Tibial nerve (tissue), 4 donors: ENCODE results near the gene AGPAT3.

Experiments
- EP300 ChIP-seq, 2 donors: sonication (generic); formaldehyde crosslinking; IDR thresholded peaks; one replicate each; pipeline ENCODE4 v1.6.1; 2017; ENCODE audit warnings: antibody characterized with exemption in 2 of 2, mild to moderate bottlenecking in 1 of 2
- POLR2A ChIP-seq, 2 donors: fragments of 450-650 bp; IDR thresholded peaks; one replicate each; pipeline ENCODE4 v1.6.1; 2017; ENCODE audit warnings: antibody characterized with exemption in 2 of 2, mild to moderate bottlenecking in 2 of 2, moderate library complexity in 2 of 2
- TF ChIP-seq, protein P1 (sequence below), 5 experiments: fragments of 200-600 bp in 3 of 5; fragments of 450-650 bp in 2 of 5; sonication (generic) in 3 of 5; IDR thresholded peaks; one replicate each; pipeline ENCODE4 v1.5.1; 2016 to 2019; ENCODE audit warnings: antibody characterized with exemption in 5 of 5, mild to moderate bottlenecking in 3 of 5, moderate library complexity in 2 of 5

DNA sequence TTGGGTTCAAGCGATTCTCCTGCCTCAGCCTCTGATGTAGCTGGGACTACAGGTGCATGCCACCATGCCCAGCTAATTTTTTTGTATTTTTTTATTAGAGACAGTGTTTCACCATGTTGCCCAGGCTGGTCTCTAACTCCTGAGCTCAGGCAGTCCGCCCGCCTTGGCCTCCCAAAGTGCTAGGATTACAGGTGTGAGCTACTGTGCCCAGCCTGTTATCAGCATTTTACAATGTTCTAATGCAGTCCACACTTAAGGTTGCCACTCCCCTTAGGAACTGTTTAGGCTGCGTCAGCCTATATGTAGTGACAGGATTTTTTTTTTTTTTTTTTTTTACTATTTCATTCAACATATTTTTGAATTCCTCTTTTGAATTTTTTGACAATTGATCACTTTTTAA is 30.2 kb downstream of the AGPAT3 start:
- TF ChIP-seq, protein P1, sequence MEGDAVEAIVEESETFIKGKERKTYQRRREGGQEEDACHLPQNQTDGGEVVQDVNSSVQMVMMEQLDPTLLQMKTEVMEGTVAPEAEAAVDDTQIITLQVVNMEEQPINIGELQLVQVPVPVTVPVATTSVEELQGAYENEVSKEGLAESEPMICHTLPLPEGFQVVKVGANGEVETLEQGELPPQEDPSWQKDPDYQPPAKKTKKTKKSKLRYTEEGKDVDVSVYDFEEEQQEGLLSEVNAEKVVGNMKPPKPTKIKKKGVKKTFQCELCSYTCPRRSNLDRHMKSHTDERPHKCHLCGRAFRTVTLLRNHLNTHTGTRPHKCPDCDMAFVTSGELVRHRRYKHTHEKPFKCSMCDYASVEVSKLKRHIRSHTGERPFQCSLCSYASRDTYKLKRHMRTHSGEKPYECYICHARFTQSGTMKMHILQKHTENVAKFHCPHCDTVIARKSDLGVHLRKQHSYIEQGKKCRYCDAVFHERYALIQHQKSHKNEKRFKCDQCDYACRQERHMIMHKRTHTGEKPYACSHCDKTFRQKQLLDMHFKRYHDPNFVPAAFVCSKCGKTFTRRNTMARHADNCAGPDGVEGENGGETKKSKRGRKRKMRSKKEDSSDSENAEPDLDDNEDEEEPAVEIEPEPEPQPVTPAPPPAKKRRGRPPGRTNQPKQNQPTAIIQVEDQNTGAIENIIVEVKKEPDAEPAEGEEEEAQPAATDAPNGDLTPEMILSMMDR (IDR thresholded peaks at IDR 0.05), result no peak
- TF ChIP-seq POLR2A (IDR thresholded peaks at IDR 0.05) (no peak), EP300 (IDR thresholded peaks at IDR 0.05) (no peak)
